ENCODE measurements around the gene ARAF. TPM values are rescaled to one million over a fixed set of nuclear protein-coding genes. Genes with fewer than 3 reads are reported as not detected.

ARAF gene
- polyA plus RNA-seq, 1 experiment = 27.3 TPM

DNA sequence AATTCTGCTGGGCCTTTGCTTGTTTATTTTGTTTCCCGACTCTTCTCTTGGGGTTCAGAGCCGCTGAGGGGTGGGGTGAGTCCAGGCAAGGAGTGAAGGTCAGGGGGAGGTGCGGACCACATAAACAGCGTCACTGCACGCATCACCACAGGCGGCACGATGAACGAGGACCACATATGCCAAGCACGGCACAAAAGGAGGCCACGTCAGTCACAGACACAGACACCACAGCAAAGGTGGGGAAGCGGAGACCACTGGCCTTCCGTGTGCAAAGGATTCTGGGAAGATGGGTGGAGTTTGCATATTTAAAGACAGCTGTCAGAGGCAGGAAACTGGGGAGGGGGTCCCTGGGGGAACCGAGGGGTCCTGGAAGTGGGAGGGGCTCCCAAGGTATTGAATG lies 10.9 kb downstream of the ARAF start:
- no peak for DNase-seq (ENCODE audit: low read depth, low spot score)
- CTCF ChIA-PET = no interaction called here
- H3K4me3 ChIP-seq (ENCODE audit: low read depth, low read length) = no peak overlapping the region
- TF ChIP-seq, protein P1, sequence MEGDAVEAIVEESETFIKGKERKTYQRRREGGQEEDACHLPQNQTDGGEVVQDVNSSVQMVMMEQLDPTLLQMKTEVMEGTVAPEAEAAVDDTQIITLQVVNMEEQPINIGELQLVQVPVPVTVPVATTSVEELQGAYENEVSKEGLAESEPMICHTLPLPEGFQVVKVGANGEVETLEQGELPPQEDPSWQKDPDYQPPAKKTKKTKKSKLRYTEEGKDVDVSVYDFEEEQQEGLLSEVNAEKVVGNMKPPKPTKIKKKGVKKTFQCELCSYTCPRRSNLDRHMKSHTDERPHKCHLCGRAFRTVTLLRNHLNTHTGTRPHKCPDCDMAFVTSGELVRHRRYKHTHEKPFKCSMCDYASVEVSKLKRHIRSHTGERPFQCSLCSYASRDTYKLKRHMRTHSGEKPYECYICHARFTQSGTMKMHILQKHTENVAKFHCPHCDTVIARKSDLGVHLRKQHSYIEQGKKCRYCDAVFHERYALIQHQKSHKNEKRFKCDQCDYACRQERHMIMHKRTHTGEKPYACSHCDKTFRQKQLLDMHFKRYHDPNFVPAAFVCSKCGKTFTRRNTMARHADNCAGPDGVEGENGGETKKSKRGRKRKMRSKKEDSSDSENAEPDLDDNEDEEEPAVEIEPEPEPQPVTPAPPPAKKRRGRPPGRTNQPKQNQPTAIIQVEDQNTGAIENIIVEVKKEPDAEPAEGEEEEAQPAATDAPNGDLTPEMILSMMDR (IDR thresholded peaks at IDR 0.05; ENCODE audit: low read depth, low read length) = no peak
- POLR2A ChIA-PET = no interaction called here
- no peaks in the 10 kb centered on the region for H3K27me3 ChIP-seq (ENCODE audit: control insufficient read depth, insufficient read depth, low read length)
- H3K9me3 ChIP-seq (ENCODE audit: control insufficient read depth, insufficient read depth, low read length) = no peaks in the 10 kb centered on the region
- no peak overlapping the region for H3K27ac ChIP-seq (ENCODE audit: low read depth, low read length)

DNA sequence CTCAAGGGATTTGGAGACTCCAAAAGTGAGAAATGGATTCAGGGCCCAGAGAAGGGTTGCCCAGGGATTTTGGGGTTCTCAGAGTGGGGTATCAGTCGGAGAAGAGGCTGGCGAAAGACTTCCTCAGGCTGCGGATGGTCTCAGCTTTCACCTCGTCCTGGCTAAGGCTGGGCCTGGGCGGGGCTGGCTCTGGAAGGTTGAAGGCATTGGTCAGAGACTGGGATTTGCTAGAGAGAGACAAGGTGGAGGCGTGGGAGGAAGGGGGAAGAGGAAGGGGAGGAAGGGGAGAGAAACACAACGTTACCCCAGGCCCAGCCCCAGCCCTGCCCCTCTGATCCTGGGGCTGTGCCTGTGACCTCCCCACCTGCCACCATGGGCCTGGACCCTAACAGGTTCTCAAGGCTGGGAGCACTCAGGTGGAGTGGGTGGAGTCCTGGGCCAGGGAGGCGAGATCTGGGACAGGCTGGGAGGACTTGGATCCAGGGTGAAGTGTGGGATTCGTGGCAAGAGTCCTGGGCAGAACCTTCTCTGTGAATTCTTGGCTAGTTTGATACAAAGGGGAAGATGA lies 11.9 kb downstream of the ARAF start:
- no peaks in the 10 kb centered on the region for H3K9me3 ChIP-seq (ENCODE audit: control insufficient read depth, insufficient read depth, low read length)
- ChIA-PET CTCF (no interaction called here), POLR2A (no interaction called here)
- no peak overlapping the region for H3K4me3 ChIP-seq (ENCODE audit: low read depth, low read length)
- TF ChIP-seq, protein P1 (IDR thresholded peaks at IDR 0.05; ENCODE audit: low read depth, low read length) = no peak
- DNase-seq (ENCODE audit: low read depth, low spot score) = no peak
- no peaks in the 10 kb centered on the region for H3K27me3 ChIP-seq (ENCODE audit: control insufficient read depth, insufficient read depth, low read length)
- peak overlapping the region; percentile 57 for H3K27ac ChIP-seq (ENCODE audit: low read depth, low read length)

DNA sequence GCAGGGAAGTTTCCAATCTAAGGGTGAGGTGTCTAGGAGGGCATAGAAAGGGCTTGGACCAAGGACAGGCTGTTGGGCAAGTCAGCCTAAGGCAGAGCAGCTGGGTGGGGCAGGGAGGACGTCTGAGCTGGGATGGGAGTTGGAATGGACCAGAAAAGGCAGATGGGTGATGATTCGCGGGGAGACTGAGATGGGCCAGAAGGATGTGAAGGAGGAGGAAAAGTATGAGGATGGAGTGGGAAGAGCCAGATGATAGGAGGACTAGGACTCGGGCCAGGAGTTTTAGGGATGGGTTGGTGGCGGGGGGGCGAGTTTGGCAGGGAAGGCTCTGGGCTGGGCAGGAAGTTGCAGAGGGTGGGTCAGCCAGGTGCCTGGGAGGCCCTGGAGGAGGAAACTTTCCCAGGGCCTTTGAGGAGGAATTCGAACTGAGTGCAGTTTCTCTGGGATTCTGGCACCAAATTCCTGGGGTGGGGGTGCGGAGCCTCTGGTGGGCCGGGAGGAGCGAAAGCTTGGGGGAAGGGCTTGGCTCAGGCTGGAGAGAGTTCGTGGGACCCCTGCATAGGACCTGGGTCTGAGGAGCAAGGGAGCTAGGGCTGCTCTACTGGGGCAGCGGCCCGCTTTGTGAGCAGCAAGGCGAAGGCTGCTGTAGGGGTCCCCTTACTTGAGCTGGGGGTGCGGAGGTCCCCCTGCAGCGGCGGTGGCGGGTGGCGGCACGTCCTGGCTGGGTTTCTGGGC lies 12.5 kb downstream of the ARAF start:
- Histone ChIP-seq H3K27me3 (ENCODE audit: control insufficient read depth, insufficient read depth, low read length) (no peaks in the 10 kb centered on the region), H3K4me3 (ENCODE audit: low read depth, low read length) (0 out of 2 replicates have a peak overlapping the region, but pooled peaks have one; percentile 7), H3K27ac (ENCODE audit: low read depth, low read length) (peak overlapping the region; percentile 57), H3K9me3 (ENCODE audit: control insufficient read depth, insufficient read depth, low read length) (no peaks in the 10 kb centered on the region)
- no peak for DNase-seq (ENCODE audit: low read depth, low spot score)
- CTCF ChIA-PET = no interaction called here
- TF ChIP-seq, protein P1 (IDR thresholded peaks at IDR 0.05; ENCODE audit: low read depth, low read length) = no peak
- POLR2A ChIA-PET = interaction anchor here (0.6 kb wide), 1 partner anchor 23 kb away, joined by 3 read pairs; no protein-coding TSS in a partner anchor

DNA sequence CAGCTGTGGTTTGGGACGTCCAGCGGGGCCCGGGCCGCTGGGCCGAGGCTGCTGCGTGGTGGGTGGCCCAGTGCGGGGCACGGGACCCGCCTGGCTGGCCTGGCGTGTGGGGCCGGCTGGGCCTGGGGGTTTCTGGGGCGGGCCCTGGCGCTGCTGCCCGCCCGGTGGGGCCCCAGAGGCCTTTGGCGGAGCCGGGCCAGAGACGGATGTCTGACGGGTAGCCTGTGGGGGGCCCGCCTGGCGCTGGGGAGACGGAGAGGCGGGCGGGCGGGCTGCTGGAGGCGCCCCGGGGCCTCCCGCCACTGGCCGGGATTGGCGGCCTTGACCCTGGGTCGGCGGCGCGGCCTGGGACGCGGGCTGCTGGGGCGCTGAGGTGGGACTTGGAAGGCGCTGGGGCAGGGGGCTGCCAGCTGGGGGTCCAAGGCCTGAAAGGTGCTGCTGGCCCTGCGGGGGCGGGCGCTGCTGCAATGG lies 13.1 kb downstream of the ARAF start:
- no peak overlapping the region for H3K4me3 ChIP-seq (ENCODE audit: low read depth, low read length)
- DNase-seq (ENCODE audit: low read depth, low spot score) = no peak
- ChIA-PET CTCF (no interaction called here), POLR2A (interaction anchor here (0.6 to 0.8 kb wide), 2 partner anchors 22 to 51 kb away, joined by 3 to 4 read pairs; no protein-coding TSS in a partner anchor)
- no peaks in the 10 kb centered on the region for H3K27me3 ChIP-seq (ENCODE audit: control insufficient read depth, insufficient read depth, low read length)
- no peak overlapping the region for H3K27ac ChIP-seq (ENCODE audit: low read depth, low read length)
- H3K9me3 ChIP-seq (ENCODE audit: control insufficient read depth, insufficient read depth, low read length) = no peaks in the 10 kb centered on the region
- TF ChIP-seq, protein P1 (IDR thresholded peaks at IDR 0.05; ENCODE audit: low read depth, low read length) = no peak

All from AG04450 (cell line).